ENCODE measurements around the gene RGN. TPM values are rescaled to one million over a fixed set of nuclear protein-coding genes. Genes with fewer than 3 reads are reported as not detected.
"Not testable (repeated sequence)": the region's sequence is repeated elsewhere in the genome, so short reads cannot be mapped to it uniquely, and the experiment has no call there.

The RGN gene
- total RNA-seq, 1 experiment from 2014 or later: not detected

- intact Hi-C loops (cut with micrococcal nuclease): no loop called here
These were observed 51.1 kb downstream of the RGN start for GRCh38 chrX:47129157-47129898.

GRCh38 chrX:47129899-47130358 is 51.7 kb downstream of the RGN start:
- H3K9me3 Mint-ChIP-seq (ENCODE audit: unreplicated experiment): no peaks in the 10 kb centered on the region
- no TSS peak for BruUV-seq (replicated peaks)
- H3K4me3 Mint-ChIP-seq (ENCODE audit: unreplicated experiment): peak overlapping the region; percentile 98
- no peak for TF ChIP-seq CTCF (IDR thresholded peaks at IDR 0.05; ENCODE audit: unreplicated experiment)
- peak overlapping the region; percentile 97 for H3K27ac Mint-ChIP-seq (ENCODE audit: low read depth, unreplicated experiment)
- peaks cover 21% of the 10 kb centered on the region for H3K27me3 Mint-ChIP-seq (ENCODE audit: insufficient read depth, unreplicated experiment)
- POLR2A ChIA-PET: interaction anchor here (0.6 to 4.3 kb wide), 8 partner anchors 9 to 1342 kb away, joined by 3 to 42 read pairs (median 4); partner anchors contain the start of genes CDK16, NDUFB11 and RBM10
- CTCF ChIA-PET: interaction anchor here (0.7 kb wide), 1 partner anchor 92 kb away, joined by 3 read pairs; no protein-coding TSS in a partner anchor
- intact Hi-C loops (cut with micrococcal nuclease): no loop called here
- no peaks in the 10 kb centered on the region for H3K4me1 Mint-ChIP-seq (ENCODE audit: insufficient read depth, unreplicated experiment)
- no peak for DNase-seq (ENCODE audit: unreplicated experiment)
- H3K36me3 Mint-ChIP-seq (ENCODE audit: insufficient read depth, unreplicated experiment): no peaks in the 10 kb centered on the region

More at GRCh38 chrX:47129157-47129898, 51.1 kb downstream of the RGN start:
- H3K36me3 Mint-ChIP-seq (ENCODE audit: insufficient read depth, unreplicated experiment): no peaks in the 10 kb centered on the region
- BruUV-seq (replicated peaks): TSS peak; percentile 71
- H3K4me3 Mint-ChIP-seq (ENCODE audit: unreplicated experiment): peak overlapping the region; percentile 98
- peaks cover 27% of the 10 kb centered on the region for H3K27me3 Mint-ChIP-seq (ENCODE audit: insufficient read depth, unreplicated experiment)
- POLR2A ChIA-PET: interaction anchor here (0.6 to 4.3 kb wide), 13 partner anchors 9 to 1341 kb away, joined by 3 to 42 read pairs (median 3); partner anchors contain the start of genes CDK16, NDUFB11 and RBM10
- TF ChIP-seq CTCF (IDR thresholded peaks at IDR 0.05; ENCODE audit: unreplicated experiment): no peak
- CTCF ChIA-PET: interaction anchor here (1.6 kb wide), 1 partner anchor 37 kb away, joined by 4 read pairs; no protein-coding TSS in a partner anchor
- H3K4me1 Mint-ChIP-seq (ENCODE audit: insufficient read depth, unreplicated experiment): no peaks in the 10 kb centered on the region
- DNase-seq (ENCODE audit: unreplicated experiment): peak; percentile 95
- H3K27ac Mint-ChIP-seq (ENCODE audit: low read depth, unreplicated experiment): peak overlapping the region; percentile 97
- no peaks in the 10 kb centered on the region for H3K9me3 Mint-ChIP-seq (ENCODE audit: unreplicated experiment)

DNA sequence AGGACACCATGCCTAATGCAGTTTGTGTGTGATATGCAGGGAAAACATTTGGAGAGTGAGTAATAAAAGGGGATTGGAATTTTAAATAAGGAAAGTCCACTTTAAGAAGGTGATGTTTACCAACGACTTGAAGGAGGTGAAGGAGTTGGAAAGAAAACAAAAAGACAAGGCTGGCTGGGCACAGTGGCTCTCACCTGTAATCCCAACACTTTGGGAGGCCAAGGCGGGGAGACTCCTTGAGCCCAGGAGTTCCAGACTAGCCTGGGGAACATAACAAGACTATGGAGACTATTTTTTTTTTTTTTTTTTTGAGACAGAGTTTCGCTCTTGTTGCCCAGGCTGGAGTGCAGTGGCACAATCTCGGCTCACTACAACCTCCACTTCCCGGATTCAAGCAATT is 55.2 kb downstream of the RGN start:
- TF ChIP-seq CTCF (IDR thresholded peaks at IDR 0.05; ENCODE audit: unreplicated experiment): no peak
- no peaks in the 10 kb centered on the region for H3K9me3 Mint-ChIP-seq (ENCODE audit: unreplicated experiment)
- peaks cover 3% of the 10 kb centered on the region for H3K27me3 Mint-ChIP-seq (ENCODE audit: insufficient read depth, unreplicated experiment)
- H3K27ac Mint-ChIP-seq (ENCODE audit: low read depth, unreplicated experiment): no peak overlapping the region
- no peak for DNase-seq (ENCODE audit: unreplicated experiment)
- intact Hi-C loops (cut with micrococcal nuclease): no loop called here
- no TSS peak for BruUV-seq (replicated peaks)
- no peak overlapping the region for H3K4me3 Mint-ChIP-seq (ENCODE audit: unreplicated experiment)
- no peaks in the 10 kb centered on the region for H3K36me3 Mint-ChIP-seq (ENCODE audit: insufficient read depth, unreplicated experiment)
- CTCF ChIA-PET: interaction anchor here (2.6 kb wide), 1 partner anchor 12 kb away, joined by 9 read pairs; the partner anchor contains the start of genes NDUFB11 and RBM10
- POLR2A ChIA-PET: interaction anchor here (3.4 kb wide), 1 partner anchor 11 kb away, joined by 19 read pairs; the partner anchor contains the start of genes NDUFB11 and RBM10
- H3K4me1 Mint-ChIP-seq (ENCODE audit: insufficient read depth, unreplicated experiment): no peaks in the 10 kb centered on the region

- H3K9me3 Mint-ChIP-seq (ENCODE audit: unreplicated experiment); H3K4me1 Mint-ChIP-seq (ENCODE audit: insufficient read depth, unreplicated experiment); H3K4me3 Mint-ChIP-seq (ENCODE audit: unreplicated experiment); H3K27ac Mint-ChIP-seq (ENCODE audit: low read depth, unreplicated experiment); intact Hi-C loops (cut with micrococcal nuclease); BruUV-seq (replicated peaks); H3K36me3 Mint-ChIP-seq (ENCODE audit: insufficient read depth, unreplicated experiment): not testable (repeated sequence)
- POLR2A ChIA-PET: interaction anchor here (0.7 to 3.4 kb wide), 4 partner anchors 8 to 23 kb away, joined by 3 to 19 read pairs (median 4); partner anchors contain the start of genes NDUFB11 and RBM10
- peaks cover 25% of the 10 kb centered on the region for H3K27me3 Mint-ChIP-seq (ENCODE audit: insufficient read depth, unreplicated experiment)
- DNase-seq (ENCODE audit: unreplicated experiment): peak; percentile 75
- CTCF ChIA-PET: interaction anchor here (1.1 to 2.6 kb wide), 3 partner anchors 9 to 106 kb away, joined by 3 to 9 read pairs (median 4); partner anchors contain the start of genes NDUFB11 and RBM10
These were observed 57.4 kb downstream of the RGN start for GRCh38 chrX:47135650-47136049.

Measured in MCF 10A (cell line).